Upper lobe of left lung (tissue), 4 donors: ENCODE results near the gene CTR9.

Source experiments
- CTCF ChIP-seq, 6 experiments: fragments of 450-650 bp in 4 of 6; fragments of 200-600 bp in 2 of 6; sonication (generic) in 2 of 6; IDR thresholded peaks; one replicate each; pipeline ENCODE4 v1.5.1; 2016 to 2019; ENCODE audit warnings: antibody characterized with exemption in 6 of 6
- EP300 ChIP-seq, 4 donors: sonication (generic); formaldehyde crosslinking; IDR thresholded peaks; one replicate each; pipeline ENCODE4 v1.5.1; 2017; ENCODE audit warnings: antibody characterized with exemption in 4 of 4, control low read depth in 2 of 4
- POLR2AphosphoS5 ChIP-seq, 2 donors: sonication (generic); formaldehyde crosslinking; IDR thresholded peaks; one replicate each; pipeline ENCODE4 v1.5.1; 2017; ENCODE audit warnings: antibody characterized with exemption in 2 of 2

GRCh38 chr11:10725114-10725906, 25.7 kb upstream of the CTR9 start:
- no peak for TF ChIP-seq CTCF (IDR thresholded peaks at IDR 0.05)
- no peak for TF ChIP-seq EP300 (IDR thresholded peaks at IDR 0.05)
- TF ChIP-seq POLR2AphosphoS5 (IDR thresholded peaks at IDR 0.05), result no peak
